GM21786 (cell line): ENCODE measurements around the gene PCSK4.

ENCODE experiments used
- ATAC-seq: cut with Tn5 transposase; IDR thresholded peaks from one replicate; pipeline ENCODE4 v1.9.1; 2021; ENCODE audit not compliant: unreplicated experiment

The PCSK4 gene

DNA sequence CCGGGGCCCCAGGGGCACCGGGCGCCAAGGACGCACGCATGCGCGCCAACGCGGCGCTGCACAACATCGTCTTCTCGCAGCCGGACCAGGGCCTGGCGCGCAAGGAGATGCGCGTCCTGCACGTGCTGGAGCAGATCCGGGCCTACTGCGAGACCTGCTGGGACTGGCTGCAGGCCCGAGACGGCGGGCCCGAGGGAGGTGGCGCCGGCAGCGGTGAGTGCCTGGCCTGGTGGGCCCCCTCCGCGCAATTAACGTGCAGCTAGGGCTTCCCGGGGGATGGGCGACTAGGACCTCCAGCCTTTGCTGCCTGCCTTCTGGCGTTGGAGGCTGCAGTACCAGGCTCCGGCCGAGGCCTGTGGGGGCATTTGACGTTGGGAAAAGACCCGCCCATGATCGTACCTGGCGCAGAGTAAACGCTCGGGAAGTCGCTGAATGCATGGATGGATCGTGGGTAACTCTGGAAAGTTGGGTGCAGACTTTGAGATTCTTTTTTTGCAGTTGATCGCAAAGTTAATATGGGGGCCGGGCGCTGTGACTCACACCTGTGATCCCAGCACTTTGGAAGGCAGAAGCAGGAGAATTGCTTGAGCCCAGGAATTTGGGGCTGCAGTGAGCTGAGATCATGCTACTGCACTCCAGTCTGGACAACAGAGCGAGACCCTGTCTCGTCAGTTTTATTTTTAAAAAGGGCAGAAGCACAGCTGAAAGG, 33.0 kb downstream of the PCSK4 start:
- ATAC-seq, result no peak

DNA sequence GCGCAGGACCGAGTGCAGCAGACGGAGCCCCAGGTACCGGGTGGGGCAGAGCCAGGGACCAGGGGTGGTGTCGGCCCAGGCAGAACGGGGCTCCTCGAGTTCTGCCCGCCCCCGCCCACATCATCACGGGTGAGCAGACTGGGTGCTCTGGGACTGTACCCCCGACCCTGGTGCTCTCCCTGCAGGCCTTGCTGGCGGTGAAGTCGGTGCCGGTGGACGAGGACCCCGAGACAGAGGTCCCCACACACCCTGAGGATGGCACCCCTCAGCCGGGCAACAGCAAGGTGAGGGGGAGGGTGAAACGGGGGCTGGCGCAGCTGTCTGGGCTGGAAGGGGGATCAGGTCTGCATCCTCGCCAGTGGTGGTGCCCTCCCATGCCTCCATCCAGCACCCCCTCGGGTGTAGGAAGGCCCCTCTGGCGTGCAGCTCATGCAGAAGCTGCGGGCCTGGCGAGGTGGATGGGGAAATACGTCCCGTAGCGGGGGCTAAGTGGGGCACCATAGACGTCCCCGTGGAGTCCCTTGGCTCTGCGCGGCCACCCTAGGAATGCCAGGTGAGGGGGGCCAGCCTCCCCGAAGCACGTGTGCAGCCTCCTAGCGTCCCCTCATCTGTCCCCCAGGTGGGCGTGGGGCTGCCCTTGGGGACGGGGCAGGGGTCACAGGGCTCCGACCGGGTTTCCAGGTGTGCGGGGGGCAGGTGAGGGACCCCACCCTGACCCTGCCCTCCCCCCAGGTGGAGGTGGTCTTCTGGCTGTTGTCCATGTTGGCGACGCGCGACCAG, 33.8 kb downstream of the PCSK4 start:
- ATAC-seq, result no peak

DNA sequence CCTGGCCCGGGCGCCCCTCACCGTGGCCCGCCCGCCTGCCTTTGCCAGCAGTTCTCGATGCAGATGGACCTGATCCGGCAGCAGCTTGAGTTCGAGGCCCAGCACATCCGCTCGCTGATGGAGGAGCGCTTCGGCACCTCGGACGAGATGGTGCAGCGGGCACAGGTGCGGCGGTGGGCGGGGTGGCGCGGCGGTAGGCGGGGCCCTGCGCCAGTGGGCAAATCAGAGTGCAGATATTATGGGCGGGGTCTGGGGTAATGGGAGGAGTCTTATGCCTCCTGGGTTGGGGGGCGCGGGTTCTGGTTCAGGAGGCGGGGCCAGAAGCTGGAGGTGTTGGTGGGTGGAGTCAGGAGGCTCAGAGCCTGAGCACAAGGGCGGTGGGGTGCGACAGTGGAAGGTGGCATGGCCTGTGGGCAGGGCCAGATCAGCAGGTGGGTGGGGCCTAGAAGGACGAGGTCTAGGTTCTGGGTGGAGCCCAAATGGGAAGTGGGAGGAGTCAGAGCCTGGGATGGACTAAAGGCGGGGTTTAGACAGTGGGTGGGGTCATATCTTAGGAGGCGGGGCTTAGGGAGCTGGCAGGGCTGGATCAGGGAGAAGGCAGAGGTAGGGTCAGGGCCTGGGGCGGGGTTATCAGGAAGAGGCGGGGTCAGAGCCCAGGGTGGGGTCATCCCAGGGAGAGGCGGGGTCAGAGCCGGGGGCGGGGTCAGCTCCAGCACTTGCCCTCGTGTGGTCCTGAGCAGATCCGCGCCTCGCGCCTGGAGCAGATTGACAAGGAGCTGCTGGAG, 34.6 kb downstream of the PCSK4 start:
- no peak for ATAC-seq

DNA sequence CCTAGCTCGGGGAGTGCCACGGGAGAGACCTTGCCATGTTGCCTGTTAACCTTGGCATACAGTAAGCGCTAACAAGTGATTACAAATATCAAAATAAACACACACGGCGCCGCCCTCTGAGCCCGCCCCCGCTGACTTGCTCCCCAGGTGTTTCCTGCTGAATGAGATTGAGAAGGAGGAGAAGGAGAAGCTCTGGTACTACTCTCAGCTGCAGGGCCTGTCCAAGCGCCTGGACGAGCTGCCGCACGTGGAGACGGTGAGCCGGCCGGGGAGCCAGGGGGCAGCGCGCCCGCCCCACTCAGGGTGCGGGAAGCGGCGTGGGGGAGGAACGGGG, 35.2 kb downstream of the PCSK4 start:
- ATAC-seq, result no peak

DNA sequence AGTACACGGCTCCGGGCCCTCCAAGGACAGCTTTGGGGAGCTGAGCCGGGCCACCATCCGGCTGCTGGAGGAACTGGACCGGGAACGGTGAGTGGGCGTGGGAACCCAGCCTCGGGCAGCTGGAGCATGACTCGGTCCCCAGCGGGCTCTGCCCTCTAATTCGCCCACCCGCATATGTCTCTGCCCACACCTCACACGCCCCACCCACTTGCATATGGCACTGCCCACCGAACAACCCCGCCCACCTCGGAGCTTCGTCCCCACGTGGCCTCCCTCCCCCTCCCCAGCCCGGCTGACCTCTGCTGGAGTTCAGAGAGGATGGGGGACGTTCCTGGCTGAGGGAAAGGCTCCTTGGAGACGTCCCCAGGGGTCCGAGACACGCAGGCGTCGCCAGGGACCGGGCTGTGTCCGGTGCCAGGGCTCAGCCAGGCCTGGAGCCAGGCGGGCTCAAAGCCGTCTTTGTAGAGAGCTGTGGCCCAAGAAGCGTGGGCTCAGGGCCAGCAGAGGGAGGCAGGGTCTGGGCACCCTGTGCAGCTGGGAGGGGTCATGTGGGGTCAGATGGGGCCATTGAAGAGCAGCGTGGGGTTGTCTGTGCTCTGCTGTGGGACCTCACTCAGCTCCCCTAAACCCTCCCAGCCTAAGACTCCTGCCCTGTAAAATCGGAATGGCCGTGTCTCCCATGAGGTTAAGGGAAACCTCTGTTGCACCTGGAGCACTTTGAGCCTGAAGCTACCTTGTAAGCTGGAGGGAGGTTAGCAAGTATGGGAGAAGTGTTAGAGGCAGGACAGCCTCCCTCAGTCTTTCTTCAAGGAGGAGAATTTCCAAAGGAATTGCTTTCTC, 36.4 kb downstream of the PCSK4 start:
- ATAC-seq, result no peak

DNA sequence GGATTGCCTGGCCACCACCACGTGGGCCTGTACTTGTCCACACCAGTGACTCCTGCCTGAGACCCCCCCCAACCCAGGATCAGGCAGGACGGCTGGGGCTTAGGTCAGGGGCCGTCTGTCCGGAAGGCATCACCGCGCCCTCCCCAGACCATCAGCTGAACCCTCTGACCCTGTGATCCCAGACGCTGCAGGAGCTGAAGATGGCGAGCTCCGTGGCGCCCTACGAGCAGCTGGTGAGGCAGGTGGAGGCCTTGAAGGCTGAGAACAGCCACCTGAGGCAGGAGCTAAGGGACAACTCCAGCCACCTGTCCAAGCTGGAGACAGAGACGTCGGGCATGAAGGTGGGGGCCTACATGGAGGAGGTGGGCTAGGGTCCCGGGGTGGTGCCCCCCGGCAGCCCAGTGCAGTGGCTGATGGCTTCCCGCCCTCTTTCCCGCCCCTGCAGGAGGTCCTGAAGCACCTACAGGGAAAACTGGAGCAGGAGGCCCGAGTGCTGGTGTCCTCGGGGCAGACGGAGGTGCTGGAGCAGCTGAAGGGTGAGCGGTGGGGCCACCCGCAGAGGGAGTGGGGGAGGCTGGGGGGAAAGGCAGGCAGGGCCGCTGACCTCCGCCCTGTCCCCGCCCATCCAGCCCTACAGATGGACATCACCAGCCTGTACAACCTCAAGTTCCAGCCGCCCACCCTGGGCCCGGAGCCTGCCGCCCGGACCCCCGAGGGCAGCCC, 37.2 kb downstream of the PCSK4 start:
- no peak for ATAC-seq

GRCh38 chr19:1451916-1452801, 38.0 kb downstream of the PCSK4 start:
- ATAC-seq, result no peak

- no peak for ATAC-seq
Measured at GRCh38 chr19:1450735-1451731, 39.1 kb downstream of the PCSK4 start.

- ATAC-seq, result no peak
Measured at GRCh38 chr19:1449467-1450442, 40.4 kb downstream of the PCSK4 start, which contains the start of gene APC2. APC2 (plus strand) TSS chr19:1450121; CDS start chr19:1453002, 2,881 bp downstream.

DNA sequence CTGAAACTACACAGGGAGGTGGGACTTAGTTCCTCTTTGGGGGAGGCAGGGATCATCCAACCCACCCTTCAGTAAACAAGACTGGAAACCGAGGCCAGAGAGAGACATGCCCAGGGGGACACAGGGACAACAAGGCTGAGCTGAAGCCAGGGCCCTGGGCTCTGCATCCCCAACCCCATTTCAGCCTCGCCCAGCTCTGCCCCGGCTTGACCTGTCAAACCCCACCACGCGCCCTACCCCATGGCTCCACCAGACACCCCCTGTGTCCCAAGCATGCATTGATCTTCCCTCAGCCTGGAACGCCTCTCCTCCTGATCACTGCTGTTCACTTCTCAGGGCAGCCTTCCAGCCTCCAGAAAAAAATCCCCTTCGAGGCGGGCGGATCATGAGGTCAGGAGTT, 42.2 kb downstream of the PCSK4 start:
- no peak for ATAC-seq

DNA sequence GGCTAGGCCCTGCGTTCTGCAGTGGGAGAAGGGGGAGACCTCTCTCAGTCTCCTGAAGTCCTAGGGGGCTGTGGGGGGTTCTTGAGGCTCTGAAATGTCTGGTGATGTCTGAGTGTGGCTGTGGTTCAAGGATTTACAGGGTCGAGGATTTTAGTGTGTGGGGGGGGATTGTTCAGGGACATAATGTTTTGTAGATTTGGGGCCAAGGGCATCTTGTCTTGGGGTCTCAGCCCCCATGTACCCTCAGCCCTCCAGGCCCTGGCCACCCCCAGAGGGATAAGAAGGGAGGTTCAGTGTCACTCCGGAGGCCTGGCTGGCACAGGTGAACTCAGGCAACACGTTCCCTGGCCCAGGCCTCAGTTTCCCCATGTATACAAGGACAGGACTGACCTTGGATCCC, 42.6 kb downstream of the PCSK4 start:
- ATAC-seq, result no peak

- no peak for ATAC-seq
Measured at GRCh38 chr19:1446713-1447481, 43.3 kb downstream of the PCSK4 start.

DNA sequence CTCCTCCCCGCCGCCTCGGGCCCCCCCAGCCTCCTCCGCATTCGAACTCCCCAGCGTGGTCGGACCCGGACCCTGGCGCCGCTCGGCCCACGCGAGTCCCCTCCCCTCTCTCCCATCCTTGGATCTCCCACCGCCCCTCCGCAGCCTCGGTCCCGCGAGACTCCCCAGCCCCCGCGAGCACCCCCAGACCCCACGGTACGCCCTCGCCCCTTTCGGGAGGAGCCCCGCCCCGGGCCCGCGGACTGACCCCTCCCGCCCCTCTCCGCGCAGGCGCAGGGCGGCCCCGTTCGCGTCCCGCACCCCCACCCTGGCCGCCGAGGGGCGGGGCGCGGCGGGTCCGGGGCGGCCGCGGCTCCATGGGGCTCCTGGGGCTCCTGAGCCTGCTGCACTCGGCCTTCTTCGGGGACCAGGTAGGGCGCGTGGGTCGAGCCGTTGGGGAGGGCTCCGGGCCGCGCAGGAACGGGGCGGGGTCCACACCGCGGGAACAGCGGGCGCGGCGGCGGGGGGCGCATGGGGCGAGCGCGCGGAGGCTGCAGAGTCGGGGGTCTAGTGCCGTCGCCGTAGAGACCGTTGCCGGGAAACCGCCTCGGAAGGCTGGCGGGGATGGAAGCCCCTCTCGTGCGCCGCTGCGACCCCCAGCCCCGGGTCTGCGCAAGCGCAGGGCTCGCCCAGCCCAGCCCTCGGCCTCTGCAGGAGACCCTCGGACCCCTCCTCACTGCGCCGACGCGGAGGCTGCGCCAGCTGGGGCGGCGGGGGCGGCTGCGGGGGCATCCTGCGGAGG, 44.0 kb downstream of the PCSK4 start:
- ATAC-seq, result no peak

DNA sequence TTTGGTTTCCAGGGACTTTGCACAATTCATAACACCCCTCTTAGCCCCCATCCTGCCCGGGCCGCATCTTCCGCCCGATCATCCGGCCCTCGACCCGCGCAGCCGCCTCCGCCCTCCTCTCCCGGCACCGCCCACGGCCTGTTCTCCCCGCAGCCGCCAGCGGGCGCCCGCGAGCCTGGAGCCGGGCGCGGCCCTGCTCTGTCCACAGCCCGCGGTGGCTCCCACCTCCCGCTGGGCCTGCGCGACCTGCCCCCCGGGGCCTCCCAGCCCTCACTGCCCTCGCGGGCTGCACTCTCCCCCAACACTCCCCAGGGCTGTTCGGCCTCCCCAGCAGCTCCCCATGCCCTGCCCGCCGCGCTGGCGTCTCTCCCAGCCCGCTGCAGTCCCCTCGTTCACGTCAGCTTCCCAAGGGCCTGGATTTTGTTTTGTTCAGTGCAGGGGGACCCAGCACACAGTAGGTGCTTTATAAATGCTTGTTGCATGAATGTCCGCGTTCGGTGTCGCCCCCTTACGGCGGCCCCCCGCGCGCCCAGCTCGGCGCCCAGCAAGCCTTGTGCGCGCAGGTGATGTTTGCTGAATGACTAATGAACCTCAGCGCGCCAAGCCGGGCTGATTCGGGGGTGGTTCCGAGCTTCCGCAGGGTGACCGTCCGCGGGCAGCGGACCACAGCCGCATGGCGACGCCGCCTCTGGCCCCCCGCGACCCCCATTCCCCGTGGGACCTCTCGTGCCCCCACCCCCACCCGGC, 44.8 kb downstream of the PCSK4 start:
- no peak for ATAC-seq
